Activated T-cell treated with anti-CD3 and anti-CD28 coated beads for 48 hours (primary cell): ENCODE data around the gene ADAMTS18.
A peak's percentile ranks its signal among the peaks of the same experiment; 100 is the strongest.

Experiments
- DNase-seq: peaks from one replicate; pipeline ENCODE4 v3.0.0-alpha.2; 2020; ENCODE audit warnings: low read depth

The ADAMTS18 gene

GRCh38 chr16:77327717-77328116, 107.1 kb downstream of the ADAMTS18 start:
- DNase-seq, result no peak

- no peak for DNase-seq
Observed at GRCh38 chr16:77324729-77325128, 110.1 kb downstream of the ADAMTS18 start.

- DNase-seq, result no peak
Observed at GRCh38 chr16:77323695-77324094, 111.1 kb downstream of the ADAMTS18 start.

- DNase-seq, result no peak
Observed at GRCh38 chr16:77322757-77323156, 112.1 kb downstream of the ADAMTS18 start.

GRCh38 chr16:77317059-77317458, 117.8 kb downstream of the ADAMTS18 start:
- DNase-seq, result no peak

GRCh38 chr16:77310877-77311276, 124.0 kb downstream of the ADAMTS18 start:
- no peak for DNase-seq

GRCh38 chr16:77308163-77308561, 126.7 kb downstream of the ADAMTS18 start:
- DNase-seq, result no peak

GRCh38 chr16:77307426-77308162, 127.2 kb downstream of the ADAMTS18 start:
- peak; percentile 10 for DNase-seq

- DNase-seq, result no peak
Observed at GRCh38 chr16:77306075-77306474, 128.8 kb downstream of the ADAMTS18 start.

- DNase-seq, result no peak
Observed at GRCh38 chr16:77304877-77305276, 130.0 kb downstream of the ADAMTS18 start.

GRCh38 chr16:77304134-77304533, 130.7 kb downstream of the ADAMTS18 start:
- no peak for DNase-seq

GRCh38 chr16:77302674-77303073, 132.2 kb downstream of the ADAMTS18 start:
- no peak for DNase-seq

- DNase-seq, result no peak
Observed at GRCh38 chr16:77302249-77302648, 132.6 kb downstream of the ADAMTS18 start.

GRCh38 chr16:77300256-77300655, 134.6 kb downstream of the ADAMTS18 start:
- DNase-seq, result no peak

GRCh38 chr16:77299395-77299794, 135.4 kb downstream of the ADAMTS18 start:
- no peak for DNase-seq

GRCh38 chr16:77298418-77299360, 136.1 kb downstream of the ADAMTS18 start:
- no peak for DNase-seq

- DNase-seq, result no peak
Observed at GRCh38 chr16:77297996-77298395, 136.8 kb downstream of the ADAMTS18 start.

- no peak for DNase-seq
Observed at GRCh38 chr16:77295896-77296295, 138.9 kb downstream of the ADAMTS18 start.

- no peak for DNase-seq
Observed at GRCh38 chr16:77290451-77291115, 144.3 kb downstream of the ADAMTS18 start.

GRCh38 chr16:77289331-77289809, 145.5 kb downstream of the ADAMTS18 start:
- no peak for DNase-seq

GRCh38 chr16:77288222-77288621, 146.6 kb downstream of the ADAMTS18 start:
- DNase-seq, result no peak

GRCh38 chr16:77285676-77286075, 149.2 kb downstream of the ADAMTS18 start:
- no peak for DNase-seq
